RWPE1 (cell line): ENCODE data around the gene SLC7A11.

Experiments
- CTCF ChIA-PET: fragments of 350-600 bp; sonication (Branson Sonifier 250); formaldehyde crosslinking; extraction: SDS; loops from one replicate; lab custom pipeline; 2021; lab: Yijun Ruan, JAX
- POLR2A ChIA-PET: fragments of 400-600 bp; formaldehyde crosslinking; extraction: SDS; loops from one replicate; lab custom pipeline; 2020; ENCODE audit warnings: antibody characterized with exemption; ENCODE audit not compliant: low non-redundant PET; lab: Yijun Ruan, JAX
- DNase-seq: peaks from one replicate; pipeline ENCODE4 v3.0.0; 2012; ENCODE audit warnings: low spot score
- H3K27ac ChIP-seq: fragments of 450-650 bp; 2 replicates; pipeline ENCODE4 v1.5.1; 2017
- CTCF ChIP-seq: fragments of 450-650 bp; conservative IDR thresholded peaks from 2 replicates; pipeline ENCODE4 v1.5.1; 2017; ENCODE audit warnings: low read depth, mild to moderate bottlenecking

The SLC7A11 gene

GRCh38 chr4:138242076-138242833 lies at the start of gene SLC7A11:
TSS of gene SLC7A11 (minus strand) at chr4:138242349. CDS start at chr4:138242069, 280 bp downstream.
- peak within 1 kb of the TSS; percentile 97 for H3K27ac ChIP-seq
- TF ChIP-seq CTCF: no peak
- ChIA-PET POLR2A (no interaction called here), CTCF (interaction anchor here (0.6 kb wide), 1 partner anchor 100 kb away, joined by 3 read pairs; no protein-coding TSS in a partner anchor)
- peak; percentile 66 for DNase-seq

- ChIA-PET CTCF (interaction anchor here (0.8 kb wide), 1 partner anchor 58 kb away, joined by 3 read pairs; no protein-coding TSS in a partner anchor), POLR2A (no interaction called here)
- DNase-seq: no peak
- H3K27ac ChIP-seq: no peak overlapping the region
- TF ChIP-seq CTCF: no peak
Measured at GRCh38 chr4:138291431-138291830, 49.3 kb upstream of the SLC7A11 start.

- ChIA-PET POLR2A (no interaction called here), CTCF (no interaction called here)
- DNase-seq: no peak
- no peak for TF ChIP-seq CTCF
- H3K27ac ChIP-seq: no peak overlapping the region
Measured at GRCh38 chr4:138290805-138291204, 48.7 kb upstream of the SLC7A11 start.

GRCh38 chr4:138279286-138279685 lies 37.1 kb upstream of the SLC7A11 start:
- H3K27ac ChIP-seq: no peak overlapping the region
- ChIA-PET CTCF (no interaction called here), POLR2A (no interaction called here)
- no peak for TF ChIP-seq CTCF
- no peak for DNase-seq

GRCh38 chr4:138277133-138277532 lies 35.0 kb upstream of the SLC7A11 start:
- no peak for DNase-seq
- no peak overlapping the region for H3K27ac ChIP-seq
- no peak for TF ChIP-seq CTCF
- ChIA-PET POLR2A (no interaction called here), CTCF (interaction anchor here (0.6 to 1.0 kb wide), 4 partner anchors 9 to 768 kb away, joined by 3 to 6 read pairs (median 4); no protein-coding TSS in a partner anchor)

- CTCF ChIA-PET: interaction anchor here (1.0 kb wide), 1 partner anchor 14 kb away, joined by 6 read pairs; no protein-coding TSS in a partner anchor
- peak; percentile 62 for DNase-seq
- no peak for TF ChIP-seq CTCF
- H3K27ac ChIP-seq: peak overlapping the region; percentile 37; the same call in 1 of the 2 replicates
- POLR2A ChIA-PET: no interaction called here
Measured at GRCh38 chr4:138275963-138276621, 33.9 kb upstream of the SLC7A11 start.
